BE2C (cell line): ENCODE results near the gene NUDT16. TPM values are rescaled to one million over a fixed set of nuclear protein-coding genes. Genes with fewer than 3 reads are reported as not detected.

Experiments
- DNase-seq: peaks from one replicate; pipeline ENCODE4 v3.0.0-alpha.2; 2020
- H3K27me3 ChIP-seq: fragments of 250-450 bp; sonication (Bioruptor Pico); 2 replicates; pipeline ENCODE4 v1.5.1; 2020; ENCODE audit warnings: mild to moderate bottlenecking
- H3K36me3 ChIP-seq: fragments of 250-450 bp; sonication (Bioruptor Pico); 2 replicates; pipeline ENCODE4 v1.5.1; 2020; ENCODE audit warnings: mild to moderate bottlenecking
- H3K4me1 ChIP-seq: fragments of 250-450 bp; sonication (Bioruptor Pico); 2 replicates; pipeline ENCODE4 v1.5.1; 2020
- H3K4me3 ChIP-seq: 2 replicates; pipeline ENCODE4 v1.5.1; 2011; ENCODE audit warnings: low read depth, low read length
- H3K9me3 ChIP-seq: fragments of 250-450 bp; sonication (Bioruptor Pico); 2 replicates; pipeline ENCODE4 v1.5.1; 2020
- polyA plus RNA-seq: library from polyadenylated mRNA; unstranded; fragments of >200 nt; gene quantifications from one replicate; pipeline ENCODE4 v1.2.1, GENCODE V29; 2012; ENCODE audit warnings: low read depth, missing spikeins; ENCODE audit not compliant: insufficient read length, insufficient read depth
- TF ChIP-seq, protein P1 (sequence below): IDR thresholded peaks from 2 replicates; pipeline ENCODE4 v1.5.1; 2012; ENCODE audit warnings: mild to moderate bottlenecking, low read depth, low read length

The NUDT16 gene
- 18.9 TPM for polyA plus RNA-seq

- Histone ChIP-seq H3K4me1 (no peaks in the 10 kb centered on the region; the same call in 1 of the 2 replicates), H3K9me3 (no peaks in the 10 kb centered on the region), H3K36me3 (peaks cover 5% of the 10 kb centered on the region; the same call in 1 of the 2 replicates), H3K27me3 (no peaks in the 10 kb centered on the region), H3K4me3 (peak within 1 kb of the TSS; percentile 87)
- peak; percentile 100 for DNase-seq
- TF ChIP-seq, protein P1, sequence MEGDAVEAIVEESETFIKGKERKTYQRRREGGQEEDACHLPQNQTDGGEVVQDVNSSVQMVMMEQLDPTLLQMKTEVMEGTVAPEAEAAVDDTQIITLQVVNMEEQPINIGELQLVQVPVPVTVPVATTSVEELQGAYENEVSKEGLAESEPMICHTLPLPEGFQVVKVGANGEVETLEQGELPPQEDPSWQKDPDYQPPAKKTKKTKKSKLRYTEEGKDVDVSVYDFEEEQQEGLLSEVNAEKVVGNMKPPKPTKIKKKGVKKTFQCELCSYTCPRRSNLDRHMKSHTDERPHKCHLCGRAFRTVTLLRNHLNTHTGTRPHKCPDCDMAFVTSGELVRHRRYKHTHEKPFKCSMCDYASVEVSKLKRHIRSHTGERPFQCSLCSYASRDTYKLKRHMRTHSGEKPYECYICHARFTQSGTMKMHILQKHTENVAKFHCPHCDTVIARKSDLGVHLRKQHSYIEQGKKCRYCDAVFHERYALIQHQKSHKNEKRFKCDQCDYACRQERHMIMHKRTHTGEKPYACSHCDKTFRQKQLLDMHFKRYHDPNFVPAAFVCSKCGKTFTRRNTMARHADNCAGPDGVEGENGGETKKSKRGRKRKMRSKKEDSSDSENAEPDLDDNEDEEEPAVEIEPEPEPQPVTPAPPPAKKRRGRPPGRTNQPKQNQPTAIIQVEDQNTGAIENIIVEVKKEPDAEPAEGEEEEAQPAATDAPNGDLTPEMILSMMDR: no peak
Measured at GRCh38 chr3:131381445-131382291, at the start of gene NUDT16. NUDT16 (plus strand) TSS chr3:131381774; CDS start chr3:131381805, 31 bp downstream.

- TF ChIP-seq, protein P1: no peak
- no peaks in the 10 kb centered on the region for H3K36me3 ChIP-seq
- H3K27me3 ChIP-seq: peaks cover 6% of the 10 kb centered on the region
- DNase-seq: no peak
- H3K9me3 ChIP-seq: no peaks in the 10 kb centered on the region
- H3K4me3 ChIP-seq: no peak overlapping the region
- H3K4me1 ChIP-seq: no peaks in the 10 kb centered on the region
Measured at GRCh38 chr3:131338948-131339640, 42.5 kb upstream of the NUDT16 start.

GRCh38 chr3:131341761-131342160 is 39.8 kb upstream of the NUDT16 start:
- Histone ChIP-seq H3K27me3 (peaks cover 6% of the 10 kb centered on the region), H3K4me1 (no peaks in the 10 kb centered on the region), H3K9me3 (no peaks in the 10 kb centered on the region), H3K36me3 (no peaks in the 10 kb centered on the region), H3K4me3 (no peak overlapping the region)
- no peak for DNase-seq
- TF ChIP-seq, protein P1: no peak

DNA sequence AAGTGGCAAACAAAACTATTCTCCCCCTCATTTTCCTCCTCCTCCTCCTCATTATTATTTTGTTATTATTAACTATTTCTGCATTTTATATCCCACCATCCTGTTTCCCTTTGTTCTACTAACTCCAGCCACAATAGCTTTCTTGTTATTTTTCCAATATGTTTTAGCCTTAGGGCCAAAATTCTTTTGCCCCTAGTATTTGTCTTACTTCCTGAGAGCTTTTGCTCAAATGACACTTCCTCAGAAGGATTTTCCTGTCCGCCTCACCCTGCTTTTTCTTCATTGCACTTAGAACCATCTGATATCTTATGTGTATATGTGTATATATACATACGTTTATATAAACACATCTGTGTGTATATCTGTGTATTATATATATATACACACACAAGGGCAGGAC is 32.7 kb upstream of the NUDT16 start:
- Histone ChIP-seq H3K4me3 (no peak overlapping the region), H3K36me3 (no peaks in the 10 kb centered on the region), H3K4me1 (no peaks in the 10 kb centered on the region), H3K27me3 (no peaks in the 10 kb centered on the region), H3K9me3 (no peaks in the 10 kb centered on the region)
- no peak for DNase-seq
- TF ChIP-seq, protein P1: no peak

DNA sequence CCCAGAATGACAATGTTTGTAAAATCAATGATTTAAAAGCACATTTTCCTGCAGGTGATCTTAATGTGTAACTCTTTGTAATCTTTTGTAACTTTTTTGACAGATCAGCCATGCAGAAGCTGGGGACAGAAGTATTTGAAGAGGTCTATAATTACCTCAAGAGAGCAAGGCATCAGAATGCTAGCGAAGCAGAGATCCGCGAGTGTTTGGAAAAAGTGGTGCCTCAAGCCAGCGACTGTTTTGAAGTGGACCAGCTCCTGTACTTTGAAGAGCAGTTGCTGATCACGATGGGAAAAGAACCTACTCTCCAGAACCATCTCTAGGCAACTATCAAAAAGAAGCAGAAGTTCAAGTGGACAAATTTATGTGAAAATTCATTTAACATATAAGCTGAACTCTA is 32.1 kb upstream of the NUDT16 start:
- TF ChIP-seq, protein P1: no peak
- Histone ChIP-seq H3K4me3 (no peak overlapping the region), H3K36me3 (no peaks in the 10 kb centered on the region), H3K4me1 (no peaks in the 10 kb centered on the region), H3K9me3 (no peaks in the 10 kb centered on the region), H3K27me3 (no peaks in the 10 kb centered on the region)
- no peak for DNase-seq
